ENCODE measurements around the gene PPP6R2.
A peak's percentile ranks its signal among the peaks of the same experiment; 100 is the strongest.
"Not testable (repeated sequence)": the region's sequence is repeated elsewhere in the genome, so short reads cannot be mapped to it uniquely, and the experiment has no call there.

PPP6R2 gene

DNA sequence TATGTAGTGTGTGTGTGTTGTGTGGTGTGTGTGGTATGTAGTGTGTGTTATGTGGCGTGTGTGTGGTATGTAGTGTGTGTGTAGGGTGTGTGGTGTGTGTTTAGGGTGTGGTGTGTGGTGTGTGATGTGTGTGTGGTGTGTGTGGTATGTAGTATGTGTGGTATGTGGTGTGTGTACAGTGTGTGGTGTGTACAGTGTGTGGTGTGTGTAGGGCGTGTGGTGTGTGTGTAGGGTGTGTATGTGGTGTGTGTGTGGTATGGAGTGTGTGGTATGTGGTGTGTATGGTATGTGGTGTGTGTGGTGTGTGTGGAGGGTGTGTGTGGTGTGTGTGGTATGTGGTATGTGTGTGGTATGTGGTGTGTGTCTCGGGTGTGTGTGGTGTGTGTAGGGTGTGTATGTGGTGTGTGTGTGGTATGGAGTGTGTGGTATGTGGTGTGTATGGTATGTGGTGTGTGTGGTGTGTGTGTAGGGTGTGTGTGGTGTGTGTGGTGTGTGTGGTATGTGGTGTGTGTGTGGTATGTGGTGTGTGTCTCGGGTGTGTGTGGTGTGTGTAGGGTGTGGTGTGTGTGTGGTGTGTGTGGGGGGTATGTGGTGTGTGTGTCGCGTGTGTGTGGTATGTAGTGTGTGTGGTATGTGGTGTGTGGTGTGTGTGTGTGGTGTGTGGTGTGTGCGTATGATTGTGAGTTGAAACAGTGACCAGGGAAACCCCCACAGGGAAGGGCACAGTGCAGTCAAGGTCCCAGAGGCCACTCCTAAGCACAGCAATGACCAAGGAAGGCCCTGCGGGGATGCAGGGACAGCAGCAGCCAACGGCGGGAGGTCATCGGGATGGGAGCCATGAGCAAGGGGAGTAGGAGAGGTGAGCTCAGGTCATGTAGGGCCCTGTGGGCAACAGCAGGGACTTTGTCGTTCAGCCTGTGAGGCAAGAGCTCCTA, 2.9 kb upstream of the PPP6R2 start:
- no peak for DNase-seq (ENCODE audit: low spot score)

DNA sequence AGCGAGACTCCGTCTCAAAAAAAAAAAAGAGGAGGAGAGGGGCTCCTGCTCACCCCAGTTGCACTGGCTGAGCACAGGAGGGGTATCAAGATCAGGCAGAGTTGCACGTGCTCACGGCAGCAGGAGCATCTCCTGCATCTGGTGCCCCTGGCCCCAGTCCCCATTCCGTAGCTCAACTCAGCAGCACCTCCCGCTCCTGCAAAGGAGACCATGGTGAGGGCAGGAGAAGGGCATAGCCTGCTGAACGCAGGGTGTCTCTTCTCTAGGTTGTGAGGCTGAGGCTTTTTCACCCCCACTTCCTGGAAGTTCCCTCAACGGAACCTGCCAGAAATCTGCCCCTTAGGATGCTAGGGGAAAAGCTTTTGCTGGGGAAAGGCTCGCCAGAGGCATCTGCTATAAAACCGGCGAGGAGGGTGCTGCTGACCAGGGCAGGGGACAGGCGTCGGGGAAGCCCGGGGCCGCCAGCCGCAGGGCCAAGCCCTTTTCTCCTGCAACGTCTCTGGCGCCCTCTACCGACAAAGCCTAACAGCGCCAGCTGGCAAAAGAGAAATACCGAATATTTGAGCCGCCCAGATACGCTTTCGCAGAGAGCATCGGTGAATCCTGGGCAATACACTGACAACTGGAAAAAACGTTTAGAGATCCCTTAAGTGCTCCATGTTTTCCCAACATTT, 1.0 kb upstream of the PPP6R2 start:
- peak; percentile 84 for DNase-seq (ENCODE audit: low spot score)

DNA sequence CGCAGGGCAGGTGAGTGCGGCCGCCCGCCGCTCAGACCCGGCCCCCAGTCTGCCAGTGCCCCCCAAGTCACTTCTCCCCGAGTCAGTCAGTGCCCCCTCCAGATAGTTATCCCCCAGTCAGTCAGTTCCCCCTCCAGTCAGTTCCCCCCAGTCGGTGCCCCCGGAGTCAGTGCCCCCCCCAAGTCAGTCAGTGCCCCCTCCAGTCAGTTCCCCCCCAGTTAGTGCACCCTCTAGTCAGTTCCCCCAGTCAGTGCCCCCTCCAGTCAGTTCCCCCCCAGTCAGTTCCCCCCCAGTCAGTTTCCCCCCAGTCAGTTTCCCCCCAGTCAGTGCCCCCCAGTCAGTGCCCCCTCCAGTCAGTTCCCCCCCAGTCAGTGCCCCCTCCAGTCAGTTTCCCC, 411 bp downstream of the PPP6R2 start:
- DNase-seq (ENCODE audit: low spot score), result no peak

DNA sequence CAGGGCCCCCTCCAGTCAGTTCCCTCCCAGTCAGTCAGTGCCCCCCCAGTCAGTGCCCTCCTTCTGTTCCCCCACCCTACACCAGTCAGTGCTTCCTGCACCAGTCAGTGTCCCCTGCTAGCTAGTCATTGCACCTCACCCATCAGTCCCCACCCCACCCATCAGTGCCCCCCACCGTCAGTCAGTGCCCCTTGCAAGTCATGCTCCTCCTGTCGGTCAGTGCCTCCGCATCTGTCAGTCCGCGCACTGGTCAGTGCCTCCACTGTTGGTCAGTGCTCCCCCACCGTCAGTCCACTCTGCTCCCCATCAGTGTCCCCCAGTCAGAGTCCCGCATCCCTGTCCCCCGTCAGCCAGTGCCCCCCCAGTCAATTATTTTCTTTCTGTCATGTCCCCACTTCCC, 3.3 kb downstream of the PPP6R2 start:
- DNase-seq (ENCODE audit: low spot score), result no peak

DNA sequence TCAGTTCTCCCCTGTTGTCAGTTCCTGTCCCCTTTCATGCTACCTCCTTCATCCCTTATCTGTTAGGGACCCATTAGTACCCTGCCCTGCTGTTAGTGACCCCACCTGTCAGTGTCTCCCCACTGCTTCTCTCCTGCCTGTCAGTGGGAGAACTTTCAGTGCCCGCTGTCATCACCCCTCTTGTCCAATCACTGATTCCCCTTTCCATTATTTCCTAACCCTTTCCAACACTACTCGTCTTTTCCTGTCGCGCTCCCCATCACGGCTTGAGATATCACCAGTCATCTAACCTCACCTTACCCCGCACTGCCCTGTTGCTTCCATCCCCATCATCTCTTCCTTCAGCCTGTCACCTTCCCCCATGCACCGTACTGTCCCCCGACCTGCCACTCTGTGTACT, 4.0 kb downstream of the PPP6R2 start:
- no peak for DNase-seq (ENCODE audit: low spot score)

DNA sequence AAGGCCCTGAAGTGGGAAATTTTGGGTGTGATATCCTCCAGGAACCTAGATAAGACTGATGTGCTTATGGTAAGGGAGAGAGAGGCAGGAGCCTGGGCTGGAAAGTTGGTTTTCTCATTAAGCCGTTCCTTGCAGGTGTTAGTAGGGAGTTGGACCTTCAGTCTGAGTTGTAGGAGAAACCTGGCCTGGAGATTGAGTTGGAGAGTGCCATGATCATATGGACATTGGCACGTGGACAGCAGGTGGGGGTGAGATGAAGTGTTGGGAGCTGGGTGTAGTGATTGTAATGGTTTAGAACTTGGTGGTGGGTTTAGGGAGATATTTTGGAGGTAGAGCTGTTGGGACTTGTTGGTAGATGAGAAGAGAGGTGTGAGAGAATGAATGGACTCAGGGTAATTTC, 4.9 kb downstream of the PPP6R2 start:
- DNase-seq (ENCODE audit: low spot score), result no peak

DNA sequence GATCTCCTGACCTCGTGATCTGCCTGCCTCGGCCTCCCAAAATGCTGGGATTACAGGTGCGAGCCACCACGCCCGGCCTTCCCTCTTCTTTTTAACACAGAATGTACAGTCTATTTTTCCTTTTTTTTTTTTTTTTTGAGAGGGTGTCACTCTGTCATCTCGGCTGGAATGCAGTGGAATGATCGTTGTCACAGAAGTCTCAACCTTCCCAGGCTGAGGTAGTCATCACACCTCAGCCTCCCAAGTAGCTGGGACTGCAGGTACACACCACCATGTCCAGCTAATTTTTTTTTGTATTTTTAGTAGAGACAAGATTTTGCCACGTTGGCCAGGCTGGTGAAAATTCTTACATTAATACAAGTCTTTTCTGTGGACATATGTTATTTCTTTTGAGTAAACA, 13.1 kb downstream of the PPP6R2 start:
- no peak for DNase-seq (ENCODE audit: low spot score)

DNA sequence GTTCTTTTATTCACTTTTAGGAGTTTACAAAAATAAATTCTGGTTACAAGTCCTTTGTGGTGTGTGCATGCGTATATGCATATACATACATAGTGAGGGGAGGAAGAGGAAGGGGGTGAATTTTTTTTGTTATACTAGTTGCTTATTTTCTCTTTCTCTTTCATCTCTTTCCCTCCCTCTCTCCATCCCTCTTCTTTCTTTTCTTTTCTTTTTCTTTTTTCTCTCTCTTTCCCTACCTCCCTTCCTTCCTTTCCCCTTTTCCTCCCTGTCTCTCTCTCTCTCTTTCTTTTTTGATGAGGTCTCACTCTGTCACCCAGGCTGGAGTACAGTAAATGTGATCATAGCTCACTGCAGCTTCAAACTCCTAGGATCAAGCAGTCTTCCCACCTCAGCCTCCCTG, 14.1 kb downstream of the PPP6R2 start:
- no peak for DNase-seq (ENCODE audit: low spot score)

DNA sequence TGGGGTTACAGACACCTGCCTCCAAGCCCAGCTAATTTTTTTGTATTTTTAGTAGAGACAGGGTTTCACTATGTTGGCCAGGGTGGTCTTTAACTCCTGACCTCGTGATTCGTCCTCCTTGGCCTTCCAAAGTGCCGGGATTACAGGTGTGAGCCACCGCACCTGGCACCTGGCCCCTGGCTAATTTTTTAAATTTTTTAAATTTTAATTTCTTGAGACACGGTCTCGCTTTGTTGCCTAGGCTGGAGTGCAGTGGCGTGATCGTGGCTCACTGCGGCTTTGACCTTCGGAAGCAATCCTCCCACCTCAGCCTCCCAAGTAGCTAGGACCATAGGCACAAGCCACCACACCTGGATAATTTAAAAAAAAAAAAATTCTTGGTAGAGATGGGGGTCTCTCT, 14.6 kb downstream of the PPP6R2 start:
- DNase-seq (ENCODE audit: low spot score), result no peak

DNA sequence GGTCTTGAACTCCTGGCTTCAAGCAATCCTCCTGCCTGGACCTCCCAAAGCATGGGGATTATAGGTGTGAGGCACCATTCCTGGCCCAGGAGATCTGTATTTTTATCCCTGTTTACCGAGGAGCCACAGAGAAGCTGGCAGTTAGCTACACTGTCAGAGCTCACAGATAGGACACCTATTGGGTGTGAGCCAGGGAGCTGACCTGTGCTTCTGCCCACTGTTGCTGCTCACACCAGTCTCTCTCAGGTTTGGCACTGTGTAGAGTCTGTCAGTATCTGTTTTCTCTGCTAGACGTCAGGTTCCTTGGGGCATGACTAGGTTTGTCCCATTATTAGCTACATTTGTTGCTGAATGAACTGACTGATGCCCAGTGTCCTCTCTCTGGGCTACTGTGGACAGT, 17.5 kb downstream of the PPP6R2 start:
- no peak for DNase-seq (ENCODE audit: low spot score)

DNA sequence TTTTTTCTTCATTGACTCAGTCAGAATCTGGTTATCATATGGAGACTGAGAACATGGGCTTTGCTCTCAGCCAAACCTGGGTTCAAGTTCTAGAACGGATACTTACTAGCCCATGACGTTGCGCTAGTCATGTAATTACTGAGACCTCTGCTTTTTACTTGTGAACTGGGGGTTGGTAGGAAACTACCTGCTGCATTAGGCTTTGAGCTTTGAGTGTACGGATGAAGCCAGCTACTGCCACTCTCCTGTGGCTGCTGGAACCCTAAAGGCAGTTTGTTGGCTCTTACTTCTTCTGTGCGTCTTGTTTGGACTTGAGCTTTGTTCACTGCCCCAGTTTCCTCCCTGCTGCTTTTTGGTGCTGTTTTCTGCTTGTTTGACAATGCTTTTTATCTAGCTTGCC, 18.1 kb downstream of the PPP6R2 start:
- no peak for DNase-seq (ENCODE audit: low spot score)

DNA sequence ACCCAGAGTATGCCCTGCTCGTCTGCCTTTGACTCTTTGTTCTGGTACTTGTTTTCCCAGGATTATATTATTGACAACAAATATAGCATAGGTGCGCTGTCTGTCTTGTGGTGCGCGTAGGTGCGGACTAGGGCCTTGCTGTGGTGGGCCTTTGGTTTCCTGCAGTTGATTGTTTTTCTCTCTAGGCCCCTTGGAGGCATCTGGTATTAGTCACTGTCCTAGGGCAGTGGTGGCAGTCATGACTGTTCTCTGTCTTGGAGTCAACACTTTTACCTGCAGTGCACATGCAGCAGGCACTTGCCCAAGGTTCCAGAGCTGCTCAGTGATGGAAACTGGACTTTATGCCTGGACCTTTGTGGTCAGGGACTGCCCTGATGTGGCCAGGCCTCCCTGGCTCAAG, 18.6 kb downstream of the PPP6R2 start:
- no peak for DNase-seq (ENCODE audit: low spot score)

DNA sequence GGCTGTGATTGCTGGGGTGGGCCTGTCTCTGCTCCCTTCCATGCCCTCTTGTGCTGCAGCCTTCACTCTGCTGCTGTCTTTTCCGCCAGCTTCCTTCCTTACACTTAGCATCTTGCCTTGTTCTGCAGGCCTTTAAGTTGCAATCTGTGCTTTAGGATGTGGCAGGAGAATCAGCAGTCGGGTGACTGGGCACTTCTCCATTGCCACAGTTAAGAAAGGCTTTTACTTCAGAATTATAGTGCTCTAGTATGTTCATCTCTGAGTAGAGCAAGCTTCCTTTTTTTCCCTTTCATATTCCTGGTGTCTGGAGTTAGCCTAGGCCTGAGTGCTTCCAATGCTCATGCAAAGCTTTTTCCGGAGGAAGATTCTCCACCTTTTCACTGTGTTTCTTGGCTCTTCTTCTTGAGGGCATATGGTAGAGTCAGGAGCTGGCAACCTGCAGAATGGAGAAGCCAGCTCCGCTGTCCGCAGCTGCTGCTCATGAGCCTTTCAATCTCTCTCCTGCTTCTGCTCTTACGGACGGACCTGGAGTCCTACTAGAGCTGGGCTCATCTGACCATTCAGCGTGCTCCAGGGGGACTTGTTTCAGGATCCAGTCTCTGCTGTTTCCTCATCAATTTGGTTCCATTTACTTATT, 20.2 kb downstream of the PPP6R2 start:
- no peak for DNase-seq (ENCODE audit: low spot score)

DNA sequence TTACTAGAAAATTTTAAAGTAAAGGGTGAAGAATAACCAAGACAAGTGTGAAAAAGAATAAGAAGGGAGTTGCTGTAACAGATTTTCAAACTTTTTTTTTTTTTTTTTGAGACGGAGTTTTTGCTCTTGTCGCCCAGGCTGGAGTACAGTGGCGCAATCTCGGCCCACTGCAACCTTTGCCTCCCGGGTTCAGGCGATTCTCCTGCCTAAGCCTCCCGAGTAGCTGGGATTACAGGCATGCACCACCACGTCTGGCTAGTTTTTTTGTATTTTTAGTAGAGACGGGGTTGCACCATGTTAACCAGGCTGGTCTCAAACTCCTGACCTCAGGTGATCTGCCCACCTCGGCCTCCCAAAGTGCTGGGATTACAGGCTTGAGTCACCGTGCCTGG, 20.7 kb downstream of the PPP6R2 start:
- DNase-seq (ENCODE audit: low spot score), result not testable (repeated sequence)

DNA sequence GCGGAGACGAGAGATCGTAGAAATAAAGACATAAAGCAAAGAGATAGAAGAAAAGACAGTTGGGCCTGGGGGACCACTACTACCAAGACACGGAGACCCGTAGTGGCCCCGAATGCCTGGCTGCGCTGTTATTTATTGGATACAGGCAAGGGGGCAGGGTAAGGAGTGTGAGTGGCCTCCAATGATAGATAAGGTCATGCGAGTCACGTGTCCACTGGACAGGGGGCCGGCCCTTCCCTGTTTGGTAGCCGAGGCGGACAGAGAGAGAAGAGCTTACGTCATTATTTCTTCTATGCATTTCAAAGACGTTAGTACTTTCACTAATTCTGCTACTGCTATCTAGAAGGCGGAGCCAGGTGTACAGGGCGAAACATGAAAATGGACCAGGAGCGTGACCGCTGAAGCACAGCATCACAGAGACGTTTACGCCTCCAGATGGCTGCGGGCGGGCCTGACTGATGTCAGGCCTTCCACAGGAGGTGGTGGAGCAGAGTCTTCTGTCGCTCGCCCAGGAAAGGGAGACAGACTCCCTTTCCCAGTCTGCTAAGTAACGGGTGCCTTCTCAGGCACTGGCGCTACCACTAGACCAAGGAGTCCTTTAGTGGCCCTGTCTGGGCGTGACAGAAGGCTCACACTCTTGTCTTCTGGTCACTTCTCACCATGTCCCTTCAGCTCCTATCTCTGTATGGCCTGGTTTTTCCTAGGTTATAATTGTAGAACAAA, 24.8 kb downstream of the PPP6R2 start:
- no peak for DNase-seq (ENCODE audit: low spot score)

DNA sequence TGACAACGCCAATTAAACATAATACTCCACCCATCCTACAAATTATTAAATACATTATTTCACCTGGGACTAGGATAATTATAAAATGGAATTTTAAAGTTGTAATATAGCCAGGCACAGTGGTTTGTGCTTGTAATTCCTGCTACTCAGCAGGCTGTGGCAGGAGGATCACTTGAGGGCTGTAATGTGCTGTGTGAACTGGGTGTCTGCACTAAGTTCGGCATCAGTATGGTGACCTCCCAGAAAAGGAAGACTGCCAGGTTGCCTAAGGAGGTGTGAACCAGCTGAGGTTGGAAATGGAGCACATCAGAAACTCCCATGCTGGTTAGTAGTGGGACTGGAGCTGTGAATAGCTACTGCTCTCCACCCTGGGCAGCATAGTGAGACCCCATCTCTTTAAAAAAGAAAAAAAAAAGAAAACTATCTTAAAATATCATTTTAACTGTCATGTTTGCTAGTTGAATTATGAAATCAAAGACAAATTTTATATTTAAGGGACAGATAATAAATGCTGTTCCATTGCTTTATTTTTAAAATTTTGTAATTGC, 28.0 kb downstream of the PPP6R2 start:
- DNase-seq (ENCODE audit: low spot score), result no peak

DNA sequence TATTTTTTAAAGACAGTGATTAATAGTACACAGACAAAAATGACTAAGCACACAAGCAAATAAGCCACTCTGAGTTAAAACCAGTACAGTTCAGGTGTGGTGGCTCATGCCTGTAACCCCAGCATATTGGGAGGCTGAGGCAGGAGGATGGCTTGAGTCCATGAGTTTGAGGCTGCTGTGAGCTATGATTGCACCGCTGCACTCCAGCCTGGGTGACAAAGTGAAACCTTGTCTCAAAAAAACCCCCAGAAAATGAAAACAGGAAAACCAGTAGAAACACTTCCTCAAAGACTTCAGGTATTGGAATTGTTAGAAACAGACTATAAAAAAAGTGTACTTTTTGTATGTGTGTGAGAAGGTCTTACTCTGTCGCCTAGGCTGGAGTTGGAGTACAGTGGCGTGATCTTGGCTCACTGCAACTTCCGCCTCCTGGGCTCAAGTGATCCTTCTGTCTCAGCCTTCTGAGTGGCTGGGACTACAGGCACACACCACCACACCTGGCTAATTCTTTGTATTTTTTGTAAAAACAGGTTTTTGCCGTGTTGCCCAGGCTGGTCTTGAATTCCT, 33.0 kb downstream of the PPP6R2 start:
- no peak for DNase-seq (ENCODE audit: low spot score)

DNA sequence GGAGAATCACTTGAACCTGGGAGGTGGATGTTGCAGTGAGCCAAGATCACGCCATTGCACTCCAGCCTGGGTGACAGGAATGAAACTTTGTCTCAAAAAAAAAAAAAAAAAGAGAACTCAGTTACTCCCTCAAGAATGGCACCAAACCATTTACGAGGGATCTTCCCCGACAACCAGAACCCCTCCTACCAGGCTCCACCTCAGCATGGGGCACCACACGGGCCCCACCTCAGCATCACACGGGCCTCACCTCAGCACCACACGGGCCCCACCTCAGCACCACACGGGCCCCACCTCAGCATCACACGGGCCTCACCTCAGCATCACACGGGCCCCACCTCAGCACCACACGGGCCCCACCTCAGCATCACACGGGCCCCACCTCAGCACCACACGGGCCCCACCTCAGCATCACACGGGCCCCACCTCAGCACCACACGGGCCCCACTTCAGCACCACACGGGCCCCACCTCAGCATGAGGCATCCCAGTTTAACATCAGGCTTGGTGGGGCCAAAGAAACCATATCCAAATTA, 38.0 kb downstream of the PPP6R2 start:
- not testable (repeated sequence) for DNase-seq (ENCODE audit: low spot score)

DNA sequence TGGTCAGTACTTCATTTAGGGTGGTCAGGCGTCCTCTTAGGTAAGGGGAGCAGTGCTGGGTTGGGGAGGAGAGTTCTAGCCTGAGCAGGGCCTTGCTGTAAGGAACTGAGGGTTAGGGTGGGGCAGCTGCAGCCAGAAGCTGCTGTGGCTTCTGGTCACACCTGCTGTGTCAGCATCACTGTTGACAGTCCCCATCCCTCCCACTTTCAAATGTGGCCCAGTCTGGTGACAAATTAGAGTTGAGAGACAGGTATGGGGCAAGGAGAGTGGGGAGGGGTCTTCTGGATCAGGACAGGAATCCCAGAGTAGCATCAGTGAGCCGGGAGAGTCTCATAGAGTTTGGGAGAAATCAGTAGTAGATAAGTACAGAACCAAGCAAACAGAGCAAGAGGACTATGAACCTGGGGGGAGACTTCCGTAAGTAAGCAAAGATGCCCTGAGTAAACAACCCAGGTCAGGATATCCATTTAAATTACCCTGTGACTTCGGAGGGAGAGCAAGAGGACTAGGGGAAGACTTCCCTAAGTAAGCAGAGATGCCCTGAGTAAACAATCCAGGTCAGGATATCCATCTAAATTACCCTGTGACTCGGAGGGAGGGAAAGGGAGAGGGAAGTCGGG, 53.7 kb downstream of the PPP6R2 start:
- no peak for DNase-seq (ENCODE audit: low spot score)

DNA sequence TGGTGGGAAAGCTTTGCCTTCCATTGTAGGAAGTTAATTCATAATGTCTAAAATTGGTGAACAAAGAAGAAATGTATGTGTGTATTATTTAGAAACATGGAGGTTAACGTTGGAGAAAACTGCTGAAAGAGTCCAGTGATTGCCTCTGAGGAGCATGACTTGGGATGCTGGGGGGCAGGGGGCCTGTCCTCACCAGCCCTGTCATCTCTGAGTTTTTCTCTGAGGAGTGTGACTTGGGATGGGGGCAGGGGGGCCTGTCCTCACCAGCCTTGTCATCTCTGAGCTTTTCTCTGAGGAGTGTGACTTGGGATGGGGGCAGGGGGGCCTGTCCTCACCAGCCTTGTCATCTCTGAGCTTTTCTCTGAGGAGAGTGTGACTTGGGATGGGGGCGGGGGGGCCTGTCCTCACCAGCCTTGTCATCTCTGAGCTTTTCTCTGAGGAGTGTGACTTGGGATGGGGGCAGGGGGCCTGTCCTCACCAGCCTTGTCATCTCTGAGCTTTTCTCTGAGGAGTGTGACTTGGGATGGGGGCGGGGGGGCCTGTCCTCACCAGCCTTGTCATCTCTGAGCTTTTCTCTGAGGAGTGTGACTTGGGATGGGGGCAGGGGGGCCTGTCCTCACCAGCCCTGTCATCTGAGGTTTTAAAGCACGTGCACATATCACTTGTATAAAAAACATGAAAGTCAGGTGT, 54.4 kb downstream of the PPP6R2 start:
- DNase-seq (ENCODE audit: low spot score), result not testable (repeated sequence)

All from iPS-NIHi11 (cell line).